Measurements from ENCODE around the gene TNS1.

TNS1 gene

DNA sequence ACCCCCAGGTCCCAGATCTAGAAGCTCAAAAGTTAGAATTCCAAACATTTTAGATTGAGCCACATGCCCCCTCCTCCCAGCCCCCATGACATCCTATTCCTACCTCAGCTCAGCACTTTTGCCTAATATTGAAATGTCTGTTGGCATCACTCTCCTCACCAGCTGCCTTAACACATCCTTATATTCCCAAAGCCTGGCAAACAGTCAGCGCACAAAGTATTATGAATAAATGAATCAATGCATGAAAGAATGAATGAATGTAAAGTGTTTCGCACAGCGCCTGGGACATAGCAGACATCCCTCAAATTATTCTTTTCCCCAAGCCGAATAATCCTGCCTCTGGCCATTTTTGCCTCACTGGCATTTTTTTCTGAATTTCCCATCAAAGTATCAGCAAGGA is 175.8 kb downstream of the TNS1 start:
- TF ChIP-seq, protein P1, sequence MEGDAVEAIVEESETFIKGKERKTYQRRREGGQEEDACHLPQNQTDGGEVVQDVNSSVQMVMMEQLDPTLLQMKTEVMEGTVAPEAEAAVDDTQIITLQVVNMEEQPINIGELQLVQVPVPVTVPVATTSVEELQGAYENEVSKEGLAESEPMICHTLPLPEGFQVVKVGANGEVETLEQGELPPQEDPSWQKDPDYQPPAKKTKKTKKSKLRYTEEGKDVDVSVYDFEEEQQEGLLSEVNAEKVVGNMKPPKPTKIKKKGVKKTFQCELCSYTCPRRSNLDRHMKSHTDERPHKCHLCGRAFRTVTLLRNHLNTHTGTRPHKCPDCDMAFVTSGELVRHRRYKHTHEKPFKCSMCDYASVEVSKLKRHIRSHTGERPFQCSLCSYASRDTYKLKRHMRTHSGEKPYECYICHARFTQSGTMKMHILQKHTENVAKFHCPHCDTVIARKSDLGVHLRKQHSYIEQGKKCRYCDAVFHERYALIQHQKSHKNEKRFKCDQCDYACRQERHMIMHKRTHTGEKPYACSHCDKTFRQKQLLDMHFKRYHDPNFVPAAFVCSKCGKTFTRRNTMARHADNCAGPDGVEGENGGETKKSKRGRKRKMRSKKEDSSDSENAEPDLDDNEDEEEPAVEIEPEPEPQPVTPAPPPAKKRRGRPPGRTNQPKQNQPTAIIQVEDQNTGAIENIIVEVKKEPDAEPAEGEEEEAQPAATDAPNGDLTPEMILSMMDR (IDR thresholded peaks at IDR 0.05): no peak
- no peaks in the 10 kb centered on the region for H3K9me3 ChIP-seq
- no peaks in the 10 kb centered on the region for H3K27me3 ChIP-seq
- H3K27ac ChIP-seq: no peak overlapping the region
- no peak overlapping the region for H3K4me3 ChIP-seq (ENCODE audit: low read depth in 1 of 2, low read length in 1 of 2)
- H3K36me3 ChIP-seq: no peaks in the 10 kb centered on the region
- H3K4me1 ChIP-seq (ENCODE audit: control insufficient read depth in 1 of 2, insufficient read depth in 1 of 2, low read depth in 1 of 2, low read length in 1 of 2): peaks cover 7 to 8% of the 10 kb centered on the region in 2 experiments

DNA sequence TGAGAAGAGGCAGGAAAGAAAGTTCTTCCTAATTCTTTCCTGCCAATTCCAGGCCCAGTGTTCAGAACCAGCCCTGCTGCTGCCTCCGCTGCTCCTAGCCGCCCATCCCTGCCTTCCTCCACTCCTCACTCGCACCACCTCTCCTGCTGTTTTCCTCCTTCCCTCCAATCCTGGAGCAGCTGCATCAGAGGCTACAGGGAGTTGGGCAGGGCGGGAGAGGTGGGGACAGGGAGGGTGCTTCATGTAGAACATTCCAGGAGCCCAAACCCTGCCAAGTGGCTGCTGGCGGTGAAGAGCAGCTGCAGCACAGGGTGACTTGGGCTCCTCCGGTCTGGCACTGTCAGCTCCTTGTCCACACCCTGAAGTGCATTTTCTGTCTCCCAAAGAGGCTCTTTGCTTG is 176.3 kb downstream of the TNS1 start:
- Histone ChIP-seq H3K4me1 (ENCODE audit: control insufficient read depth in 1 of 2, insufficient read depth in 1 of 2, low read depth in 1 of 2, low read length in 1 of 2) (peaks cover 5 to 8% of the 10 kb centered on the region in 2 experiments), H3K27ac (no peak overlapping the region), H3K4me3 (ENCODE audit: low read depth in 1 of 2, low read length in 1 of 2) (no peak overlapping the region), H3K9me3 (no peaks in the 10 kb centered on the region), H3K27me3 (no peaks in the 10 kb centered on the region), H3K36me3 (no peaks in the 10 kb centered on the region)
- TF ChIP-seq, protein P1 (IDR thresholded peaks at IDR 0.05): no peak

DNA sequence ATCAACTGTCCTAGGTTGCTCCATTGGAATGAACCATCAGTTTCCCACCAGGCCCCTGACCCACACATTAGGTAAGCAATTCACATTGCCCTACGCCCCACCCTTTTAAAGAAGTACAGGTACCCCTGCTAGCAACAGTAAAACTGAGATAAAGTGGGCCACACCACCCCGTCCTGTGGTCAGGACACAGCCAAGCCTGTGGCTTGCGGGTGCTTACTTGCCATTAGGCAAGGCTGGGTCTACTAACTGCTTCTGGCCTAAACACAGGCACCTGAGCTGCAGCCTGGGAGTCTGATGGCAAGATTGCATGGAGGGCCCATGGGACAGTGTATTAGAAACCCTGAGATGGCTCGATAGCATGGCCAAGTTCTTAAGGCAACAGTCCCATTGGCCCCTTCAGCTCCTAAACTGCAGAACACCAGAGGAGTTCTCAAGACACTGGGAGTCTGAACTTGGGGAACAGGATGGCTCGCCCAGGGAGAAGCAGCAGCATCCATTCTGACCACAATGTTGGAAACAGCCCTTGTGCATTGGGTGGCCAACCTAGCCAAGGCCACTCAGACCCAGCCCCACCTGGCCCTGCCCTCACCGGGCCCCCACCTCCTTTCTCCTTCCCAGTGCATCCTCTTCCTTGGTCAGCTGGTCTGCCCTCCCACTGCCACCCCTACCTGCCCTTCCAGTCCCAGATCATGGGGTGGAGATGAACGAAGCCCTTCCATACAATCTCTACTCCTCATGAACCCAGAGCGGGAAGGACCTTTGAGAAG is 177.1 kb downstream of the TNS1 start:
- TF ChIP-seq, protein P1 (IDR thresholded peaks at IDR 0.05): no peak
- no peaks in the 10 kb centered on the region for H3K27me3 ChIP-seq
- no peaks in the 10 kb centered on the region for H3K36me3 ChIP-seq
- no peak overlapping the region for H3K27ac ChIP-seq
- H3K4me1 ChIP-seq (ENCODE audit: control insufficient read depth in 1 of 2, insufficient read depth in 1 of 2, low read depth in 1 of 2, low read length in 1 of 2): no peaks in the 10 kb centered on the region
- H3K4me3 ChIP-seq (ENCODE audit: low read depth in 1 of 2, low read length in 1 of 2): no peak overlapping the region
- no peaks in the 10 kb centered on the region for H3K9me3 ChIP-seq

DNA sequence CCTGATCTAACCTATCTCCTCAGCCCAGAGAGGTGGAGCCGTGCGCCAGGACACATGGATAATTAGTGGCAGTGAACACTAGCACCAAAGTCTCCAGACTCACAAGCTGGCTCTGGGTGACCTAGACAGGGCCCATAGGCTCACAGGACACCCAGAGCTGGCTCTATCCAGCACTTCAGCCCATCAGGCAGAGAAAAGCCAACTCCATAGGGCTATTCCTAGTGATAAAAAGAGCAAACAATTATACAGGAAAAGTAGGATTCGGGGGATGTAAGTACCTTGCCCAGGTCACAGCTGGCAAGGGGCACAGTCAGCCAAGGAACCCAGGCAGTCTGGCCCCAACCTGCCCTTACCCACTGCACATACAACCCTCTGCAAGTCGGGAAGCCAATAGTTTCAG is 178.6 kb downstream of the TNS1 start:
- Histone ChIP-seq H3K9me3 (no peaks in the 10 kb centered on the region), H3K27me3 (no peaks in the 10 kb centered on the region), H3K4me1 (ENCODE audit: control insufficient read depth in 1 of 2, insufficient read depth in 1 of 2, low read depth in 1 of 2, low read length in 1 of 2) (no peaks in the 10 kb centered on the region), H3K27ac (no peak overlapping the region), H3K4me3 (ENCODE audit: low read depth in 1 of 2, low read length in 1 of 2) (no peak overlapping the region), H3K36me3 (no peaks in the 10 kb centered on the region)
- TF ChIP-seq, protein P1 (IDR thresholded peaks at IDR 0.05): no peak

DNA sequence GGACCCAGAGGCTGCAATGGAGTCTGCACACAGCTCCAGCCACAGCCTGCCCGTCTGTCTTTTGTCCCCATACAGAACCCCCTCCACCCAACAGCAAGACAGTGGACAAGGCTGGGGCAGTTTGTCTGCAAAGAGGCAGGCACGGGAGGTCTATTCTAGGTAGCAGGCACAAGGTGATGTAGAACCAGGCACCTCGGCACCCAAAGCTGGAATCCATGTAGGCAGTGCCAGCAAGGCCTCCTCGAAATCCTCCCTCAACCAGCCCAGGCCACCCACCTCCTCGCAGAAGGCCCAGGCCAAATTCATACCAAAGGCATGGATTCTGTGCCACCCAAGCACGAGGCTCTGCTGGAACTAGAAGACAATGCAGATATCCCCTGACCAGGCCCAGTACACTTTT is 179.2 kb downstream of the TNS1 start:
- Histone ChIP-seq H3K27ac (no peak overlapping the region), H3K4me3 (ENCODE audit: low read depth in 1 of 2, low read length in 1 of 2) (no peak overlapping the region), H3K36me3 (no peaks in the 10 kb centered on the region), H3K9me3 (no peaks in the 10 kb centered on the region), H3K4me1 (ENCODE audit: control insufficient read depth in 1 of 2, insufficient read depth in 1 of 2, low read depth in 1 of 2, low read length in 1 of 2) (no peaks in the 10 kb centered on the region), H3K27me3 (no peaks in the 10 kb centered on the region)
- TF ChIP-seq, protein P1 (IDR thresholded peaks at IDR 0.05): no peak

All from neutrophil (primary cell).